Upper lobe of left lung (tissue), 4 donors: ENCODE measurements around the gene RBFA.

Source experiments
- CTCF ChIP-seq, 6 experiments: fragments of 450-650 bp in 4 of 6; fragments of 200-600 bp in 2 of 6; sonication (generic) in 2 of 6; IDR thresholded peaks; one replicate each; pipeline ENCODE4 v1.5.1; 2016 to 2019; ENCODE audit warnings: antibody characterized with exemption in 6 of 6
- EP300 ChIP-seq, 4 donors: sonication (generic); formaldehyde crosslinking; IDR thresholded peaks; one replicate each; pipeline ENCODE4 v1.5.1; 2017; ENCODE audit warnings: antibody characterized with exemption in 4 of 4, control low read depth in 2 of 4
- POLR2A ChIP-seq, 4 donors: fragments of 450-650 bp; IDR thresholded peaks; one replicate each; pipeline ENCODE4 v1.5.1; 2016 to 2017; ENCODE audit warnings: antibody characterized with exemption in 4 of 4, mild to moderate bottlenecking in 2 of 4
- POLR2AphosphoS5 ChIP-seq, 2 donors: sonication (generic); formaldehyde crosslinking; IDR thresholded peaks; one replicate each; pipeline ENCODE4 v1.5.1; 2017; ENCODE audit warnings: antibody characterized with exemption in 2 of 2

DNA sequence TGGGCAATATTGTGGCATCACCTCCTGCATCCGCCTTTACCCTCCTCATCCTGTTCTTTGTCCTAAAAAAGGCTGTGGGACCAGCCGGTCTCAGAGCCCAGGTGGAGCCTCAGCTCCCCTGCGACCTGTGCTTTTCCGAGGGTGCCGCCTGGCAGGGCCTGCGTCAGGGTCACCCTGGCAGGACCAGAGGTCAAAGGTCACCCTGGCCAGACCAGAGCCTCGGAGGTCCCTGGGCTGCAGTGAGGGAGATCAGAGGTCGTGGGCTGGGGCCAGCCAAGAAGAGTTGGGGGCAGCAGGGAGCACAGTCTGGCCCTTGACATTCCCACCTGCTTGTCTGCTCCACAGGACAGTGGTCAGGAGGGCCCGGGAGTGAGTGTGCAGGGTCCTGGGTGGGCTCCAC, 31.5 kb downstream of the RBFA start:
- no peak for TF ChIP-seq CTCF (IDR thresholded peaks at IDR 0.05)
- TF ChIP-seq POLR2A (IDR thresholded peaks at IDR 0.05), result no peak
- TF ChIP-seq POLR2AphosphoS5 (IDR thresholded peaks at IDR 0.05), result no peak
- TF ChIP-seq EP300 (IDR thresholded peaks at IDR 0.05), result no peak
